Inflammatory macrophage treated with lipopolysaccharide for 1 hour (primary cell): ENCODE results near the gene CEP85L.

ENCODE experiments used
- DNase-seq, 2 donors: peaks; one replicate each; pipeline ENCODE4 v3.0.0-alpha.2; 2020 to 2022

The CEP85L gene

GRCh38 chr6:118574051-118574865 is 77.1 kb downstream of the CEP85L start:
- DNase-seq = no peak

GRCh38 chr6:118571121-118571520 is 80.3 kb downstream of the CEP85L start:
- DNase-seq = no peak

- no peak for DNase-seq
Observed at GRCh38 chr6:118569498-118569897, 81.9 kb downstream of the CEP85L start.

GRCh38 chr6:118567974-118568373 is 83.4 kb downstream of the CEP85L start:
- DNase-seq = no peak

GRCh38 chr6:118565311-118565960 is 86.0 kb downstream of the CEP85L start:
- no peak for DNase-seq

- DNase-seq = no peak
Observed at GRCh38 chr6:118562959-118563358, 88.4 kb downstream of the CEP85L start.

GRCh38 chr6:118562248-118562647 is 89.1 kb downstream of the CEP85L start:
- no peak for DNase-seq

GRCh38 chr6:118559659-118560058 is 91.7 kb downstream of the CEP85L start:
- DNase-seq = no peak

- no peak for DNase-seq
Observed at GRCh38 chr6:118558464-118559217, 92.8 kb downstream of the CEP85L start.

- no peak for DNase-seq
Observed at GRCh38 chr6:118554698-118555097, 96.7 kb downstream of the CEP85L start.

- DNase-seq = no peak
Observed at GRCh38 chr6:118553132-118553531, 98.3 kb downstream of the CEP85L start.

- DNase-seq = peak; percentile 26 to 40
Observed at GRCh38 chr6:118551063-118552053, 100.0 kb downstream of the CEP85L start.

- DNase-seq = no peak
Observed at GRCh38 chr6:118548613-118549012, 102.8 kb downstream of the CEP85L start.

- no peak for DNase-seq
Observed at GRCh38 chr6:118548136-118548535, 103.3 kb downstream of the CEP85L start, which contains the start of gene PLN. TSS of gene PLN (plus strand) at chr6:118548296. CDS start at chr6:118558922, 10,626 bp downstream.

GRCh38 chr6:118546880-118547218 is 104.5 kb downstream of the CEP85L start:
- no peak for DNase-seq

GRCh38 chr6:118546164-118546879 is 105.1 kb downstream of the CEP85L start:
- DNase-seq = no peak

- DNase-seq = no peak
Observed at GRCh38 chr6:118544105-118544504, 107.3 kb downstream of the CEP85L start.

- no peak for DNase-seq
Observed at GRCh38 chr6:118542184-118542952, 109.0 kb downstream of the CEP85L start.

GRCh38 chr6:118537574-118537973 is 113.8 kb downstream of the CEP85L start:
- no peak for DNase-seq

GRCh38 chr6:118536478-118536877 is 114.9 kb downstream of the CEP85L start:
- DNase-seq = no peak
